Activated CD8-positive, alpha-beta memory T cell treated with anti-CD3 and anti-CD28 coated beads for 1 hour (primary cell): Measurements from ENCODE around the gene WDR43.
A peak's percentile ranks its signal among the peaks of the same experiment; 100 is the strongest.

Source experiments
- DNase-seq, 2 donors: peaks; one replicate each; pipeline ENCODE4 v3.0.0-alpha.2; 2020; ENCODE audit warnings: low read depth in 1 of 2; ENCODE audit errors: extremely low read depth in 1 of 2

Gene WDR43

DNA sequence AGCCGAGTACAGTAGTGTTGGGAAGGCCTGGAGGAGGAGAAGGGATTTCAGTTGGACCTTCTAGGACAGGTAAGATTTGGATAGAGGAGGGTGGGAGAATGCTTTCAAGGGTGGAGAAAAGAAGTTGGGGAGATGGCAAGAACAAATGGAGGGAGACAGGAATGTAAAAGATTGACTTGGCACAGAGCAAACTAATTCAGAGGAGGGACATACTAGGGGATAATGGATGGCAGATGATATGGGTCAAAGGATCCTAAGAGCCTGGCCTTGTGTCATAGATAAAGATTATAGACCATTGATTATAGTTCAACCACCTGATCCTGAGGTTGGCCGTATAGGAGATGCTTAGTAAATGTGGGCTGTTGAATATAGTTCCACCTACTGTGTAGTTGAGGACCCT, 12.4 kb downstream of the WDR43 start:
- DNase-seq, result no peak

DNA sequence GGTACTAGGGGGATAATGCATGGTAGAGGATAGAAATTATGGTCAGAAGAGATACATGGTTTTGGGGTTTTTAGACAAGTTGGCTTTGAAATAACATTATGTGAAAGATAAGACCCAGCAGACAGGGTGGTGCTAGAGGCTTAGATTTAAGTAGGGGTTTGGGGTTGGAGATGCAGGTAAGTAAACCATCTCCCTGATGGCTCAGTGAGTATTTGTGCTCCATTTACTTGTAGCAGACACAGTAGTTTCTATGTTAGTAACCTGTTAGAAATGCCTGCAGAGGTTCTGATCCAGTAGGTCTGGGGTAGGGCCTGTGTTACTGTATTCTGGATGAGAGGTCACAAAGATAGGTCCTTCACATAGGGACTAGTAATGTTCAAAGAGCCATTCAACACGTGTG, 13.7 kb downstream of the WDR43 start:
- DNase-seq, result no peak

- no peak for DNase-seq
Observed at GRCh38 chr2:28909655-28910353, 15.3 kb downstream of the WDR43 start.

GRCh38 chr2:28915939-28916338, 21.5 kb downstream of the WDR43 start:
- DNase-seq, result no peak

GRCh38 chr2:28926847-28927246, 32.4 kb downstream of the WDR43 start:
- no peak for DNase-seq

- DNase-seq, result no peak
Observed at GRCh38 chr2:28927469-28927868, 33.0 kb downstream of the WDR43 start.

GRCh38 chr2:28927878-28928277, 33.4 kb downstream of the WDR43 start:
- DNase-seq, result no peak

DNA sequence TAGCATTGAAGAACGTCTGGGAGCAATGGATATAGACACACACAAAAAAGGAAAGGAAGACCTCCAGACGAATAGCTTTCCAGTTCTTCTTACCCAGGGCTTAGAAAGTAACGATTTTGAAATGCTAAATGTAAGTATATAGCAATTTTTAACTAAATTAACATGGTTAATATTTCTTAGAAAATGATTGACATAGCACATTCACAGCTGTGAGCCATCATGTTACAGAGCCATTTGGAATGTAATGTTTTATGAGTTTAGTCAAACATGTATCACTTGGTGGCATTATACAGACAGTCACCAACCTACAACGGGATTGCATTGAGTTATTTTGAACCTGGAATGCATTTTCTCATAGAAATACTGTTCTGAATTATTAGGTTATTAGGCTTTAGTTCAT, 35.1 kb downstream of the WDR43 start:
- no peak for DNase-seq

- no peak for DNase-seq
Observed at GRCh38 chr2:28930205-28930604, 35.7 kb downstream of the WDR43 start.

GRCh38 chr2:28934769-28935168, 40.3 kb downstream of the WDR43 start:
- DNase-seq, result no peak

- no peak for DNase-seq
Observed at GRCh38 chr2:28941008-28941407, 46.5 kb downstream of the WDR43 start.

DNA sequence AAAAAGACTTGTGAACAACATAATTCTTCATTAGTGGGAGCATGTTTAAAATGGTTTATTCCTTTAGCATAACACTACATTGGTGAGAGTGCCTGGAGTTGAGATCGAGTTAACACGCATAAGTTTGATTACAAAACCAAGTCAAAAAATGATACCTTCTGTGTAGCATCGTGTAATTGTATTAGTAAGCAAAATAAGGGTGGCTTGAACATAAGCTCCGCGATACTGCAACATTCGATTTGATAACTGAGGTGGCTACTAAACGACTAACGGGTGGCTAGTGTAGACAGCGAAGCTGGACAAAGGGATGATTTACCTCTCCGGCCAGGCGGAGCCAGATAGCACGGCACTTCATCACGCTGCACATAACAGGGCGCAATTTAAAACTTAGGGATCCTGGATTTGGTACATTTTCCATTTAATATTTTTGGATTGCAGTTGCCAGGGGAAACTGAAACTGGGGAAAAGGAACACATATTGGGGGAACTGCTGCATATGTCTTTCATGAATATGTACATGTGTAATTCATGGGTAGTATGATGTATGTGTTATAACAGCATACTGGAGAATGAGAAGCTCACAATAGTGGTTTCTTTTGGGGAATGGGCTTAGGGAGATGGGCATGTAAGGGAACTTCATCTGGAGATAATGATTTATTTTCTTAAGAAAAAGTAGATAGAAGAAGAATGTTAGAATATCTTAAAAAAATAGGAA, 50.2 kb downstream of the WDR43 start:
- no peak for DNase-seq

DNA sequence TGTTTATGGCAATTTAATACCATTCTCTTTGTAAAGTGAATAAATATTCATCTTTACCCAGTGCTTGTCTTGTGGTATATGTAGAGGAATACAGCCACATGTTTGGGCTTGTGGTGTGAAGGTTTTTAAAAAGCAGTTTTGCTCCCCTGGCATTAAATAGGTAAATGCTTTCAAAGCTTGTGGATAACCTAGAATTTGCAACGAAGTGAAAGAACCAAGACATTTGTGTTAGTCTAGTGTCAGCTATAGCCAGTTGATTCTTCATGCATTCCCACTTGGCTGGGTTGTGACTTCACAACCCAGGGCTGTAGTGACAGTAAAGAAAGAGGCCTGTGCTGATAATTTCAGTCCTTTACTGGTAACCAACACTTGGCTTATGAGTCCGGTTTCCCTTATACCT, 53.7 kb downstream of the WDR43 start:
- DNase-seq, result no peak

GRCh38 chr2:28949190-28949589, 54.7 kb downstream of the WDR43 start:
- no peak for DNase-seq

- DNase-seq, result no peak
Observed at GRCh38 chr2:28949617-28950305, 55.3 kb downstream of the WDR43 start.

GRCh38 chr2:28950941-28951630, 56.6 kb downstream of the WDR43 start:
- DNase-seq, result no peak

GRCh38 chr2:28951910-28952835, 57.7 kb downstream of the WDR43 start:
- no peak for DNase-seq

- no peak for DNase-seq
Observed at GRCh38 chr2:28952836-28953211, 58.4 kb downstream of the WDR43 start.

GRCh38 chr2:28955467-28955866, 61.0 kb downstream of the WDR43 start:
- DNase-seq, result no peak

- peak in 1 of 2 donors; percentile 24 for DNase-seq
Observed at GRCh38 chr2:28956415-28956826, 62.0 kb downstream of the WDR43 start.
